ENCODE results near the gene IL1RL2. TPM values are rescaled to one million over a fixed set of nuclear protein-coding genes. Genes with fewer than 3 reads are reported as not detected.

Gene IL1RL2
- total and polyA plus RNA-seq, 2 of the 8 experiments (the other 6 are each of a cell fraction or from before 2014, with no cell fraction given): not detected

DNA sequence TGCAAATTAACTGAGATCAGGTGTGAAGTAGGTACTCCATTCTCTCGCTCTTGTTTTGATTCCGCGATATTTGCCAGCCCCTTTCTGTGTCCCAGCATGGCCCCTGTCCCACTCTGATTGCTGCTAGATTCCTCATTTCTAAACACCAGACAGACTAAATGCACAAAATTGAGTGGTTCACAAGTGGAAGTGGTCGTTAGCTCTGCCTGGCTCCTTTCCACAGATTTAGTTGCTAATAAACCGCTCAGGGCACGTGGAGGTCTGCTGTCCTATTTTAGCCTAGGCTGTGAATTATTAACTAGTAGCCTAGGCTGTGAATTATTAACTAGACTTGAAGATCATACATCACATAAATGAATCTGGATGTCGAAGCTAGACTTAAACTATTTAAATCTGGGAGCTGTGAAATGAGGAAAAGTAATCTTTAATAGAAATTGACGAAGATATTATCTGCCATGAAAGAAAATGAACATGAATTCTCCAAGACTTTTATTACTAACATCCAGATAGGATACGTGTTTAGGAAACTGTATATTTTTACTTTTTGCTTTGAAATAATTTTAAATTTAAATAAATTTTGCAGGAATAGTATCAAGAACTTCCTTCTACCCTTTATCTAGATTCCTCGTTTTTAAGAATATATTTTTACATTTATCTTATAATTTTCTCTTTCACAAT is 3.7 kb downstream of the IL1RL2 start (continued):
- no peak for TF ChIP-seq EZH2 (IDR thresholded peaks at IDR 0.05; ENCODE audit: low read depth, low read length, severe bottlenecking)
- TF ChIP-seq USF2 (IDR thresholded peaks at IDR 0.05; ENCODE audit: low read length): no peak
